HEK293 (cell line): ENCODE measurements around the gene ART1.

Experiments
- CTCF ChIP-seq: fragments of 450-650 bp; formaldehyde crosslinking; IDR thresholded peaks from 2 replicates; pipeline ENCODE4 v1.5.1; 2016; ENCODE audit warnings: missing biosample characterization, missing genetic modification characterization
- ELK4 ChIP-seq: IDR thresholded peaks from 2 replicates; pipeline ENCODE4 v1.6.1; 2011; ENCODE audit warnings: mild to moderate bottlenecking, low read depth, low read length, borderline replicate concordance
- KLF1 ChIP-seq: fragments of 450-650 bp; formaldehyde crosslinking; IDR thresholded peaks from 2 replicates; pipeline ENCODE4 v1.5.1; 2016; ENCODE audit warnings: missing biosample characterization, missing genetic modification characterization
- RBAK ChIP-seq: fragments of 450-650 bp; formaldehyde crosslinking; IDR thresholded peaks from 2 replicates; pipeline ENCODE4 v1.5.1; 2016; ENCODE audit warnings: missing biosample characterization, missing genetic modification characterization
- ZBTB1 ChIP-seq: fragments of 450-650 bp; formaldehyde crosslinking; IDR thresholded peaks from 2 replicates; pipeline ENCODE4 v1.5.1; 2016; ENCODE audit warnings: missing biosample characterization, missing genetic modification characterization
- ZNF121 ChIP-seq: fragments of 450-650 bp; formaldehyde crosslinking; IDR thresholded peaks from 2 replicates; pipeline ENCODE4 v1.5.1; 2016; ENCODE audit warnings: missing biosample characterization, missing genetic modification characterization
- ZNF274 ChIP-seq, 2 experiments: fragments of 200-500 bp in 1 of 2; fragments of 450-650 bp in 1 of 2; sonication (Bioruptor generic) in 1 of 2; formaldehyde crosslinking in 1 of 2; IDR thresholded peaks; 2 replicates each; pipeline versions ENCODE4 v1.5.1 to v1.6.1; 2014 to 2016; ENCODE audit warnings: borderline replicate concordance in 1 of 2, inconsistent platforms in 1 of 2, low read length in 1 of 2, missing biosample characterization in 1 of 2, missing genetic modification characterization in 1 of 2
- ZNF423 ChIP-seq: fragments of 450-650 bp; formaldehyde crosslinking; IDR thresholded peaks from 2 replicates; pipeline ENCODE4 v1.5.1; 2016; ENCODE audit warnings: missing biosample characterization, missing genetic modification characterization
- ZNF510 ChIP-seq: fragments of 450-650 bp; formaldehyde crosslinking; IDR thresholded peaks from 2 replicates; pipeline ENCODE4 v1.5.1; 2018; ENCODE audit warnings: mild to moderate bottlenecking, missing genetic modification characterization, missing biosample characterization; ENCODE audit not compliant: insufficient replicate concordance
- ZSCAN30 ChIP-seq: fragments of 450-650 bp; IDR thresholded peaks from 2 replicates; pipeline ENCODE4 v1.5.1; 2018; ENCODE audit warnings: missing biosample characterization, mild to moderate bottlenecking, missing genetic modification characterization, moderate library complexity

GRCh38 chr11:3641191-3641590, 3.7 kb upstream of the ART1 start:
- TF ChIP-seq ZNF510 (tag by site-specific recombination): no peak
- no peak for TF ChIP-seq KLF1
- TF ChIP-seq CTCF (tag by site-specific recombination): no peak
- no peak for TF ChIP-seq RBAK
- no peak for TF ChIP-seq ZNF423 (tag by site-specific recombination)
- no peak for TF ChIP-seq ELK4
- no peak for TF ChIP-seq ZNF121
- TF ChIP-seq ZSCAN30 (tag by site-specific recombination): no peak
- TF ChIP-seq ZNF274 (IDR thresholded peaks at IDR 0.05; ENCODE audit: low read length): no peak
- no peak for TF ChIP-seq ZNF274 (tag by site-specific recombination; IDR thresholded peaks at IDR 0.05; ENCODE audit: borderline replicate concordance)
- no peak for TF ChIP-seq ZBTB1 (tag by site-specific recombination)
